GM12878 (cell line): Measurements from ENCODE around the gene TIE1. TPM values are rescaled to one million over a fixed set of nuclear protein-coding genes. Genes with fewer than 3 reads are reported as not detected.

Experiments used
- ATAC-seq: fragments of 200-7000 bp; cut with Tn5 transposase; 3 replicates; pipeline ENCODE4 v1.9.1; 2020; ENCODE audit warnings: mild to moderate bottlenecking, moderate library complexity
- BruUV-seq: library from RNA; stranded (reverse); fragments of 400-500 nt; replicated peaks from 2 replicates; lab custom pipeline; 2021; lab: Mats Ljungman, UMichigan
- CTCF ChIA-PET: fragments of 300-600 bp; sonication (Branson Sonifier 250); formaldehyde crosslinking; extraction: SDS; loops from one replicate; lab custom pipeline; 2021; ENCODE audit warnings: inconsistent platforms; lab: Yijun Ruan, JAX
- POLR2A ChIA-PET: fragments of 350-600 bp; formaldehyde crosslinking; extraction: SDS; loops from one replicate; lab custom pipeline; 2021; ENCODE audit warnings: inconsistent platforms; lab: Charles Lee
- RAD21 ChIA-PET: fragments of 300-600 bp; sonication (Branson Sonifier 250); formaldehyde crosslinking; loops from one replicate; lab custom pipeline; 2023; ENCODE audit warnings: antibody characterized with exemption; ENCODE audit not compliant: unreplicated experiment; lab: Charles Lee
- SMC1A ChIA-PET: fragments of 300-600 bp; sonication (Branson Sonifier 250); formaldehyde crosslinking; loops from one replicate; lab custom pipeline; 2023; ENCODE audit not compliant: unreplicated experiment, uncharacterized antibody; lab: Charles Lee
- DNase-seq: peaks from one replicate; pipeline ENCODE4 v3.0.0-alpha.2; 2011; ENCODE audit warnings: low read depth, low spot score
- FAIRE-seq: peaks from 3 replicates; lab custom pipeline; 2011; peaks lifted over from hg19 to GRCh38; lab: Jason Lieb, UNC
- H2AFZ ChIP-seq: 2 replicates; pipeline ENCODE4 v1.6.0; 2011; ENCODE audit warnings: low read depth, low read length, control low read depth; ENCODE audit not compliant: control insufficient read depth
- H3K27ac ChIP-seq: 2 replicates; pipeline ENCODE4 v1.5.1; 2011; ENCODE audit warnings: control low read depth; ENCODE audit not compliant: control insufficient read depth, insufficient read depth
- H3K27me3 ChIP-seq, 2 experiments: replicated peaks in 1 of 2; 2 replicates each; pipeline versions ENCODE4 v1.6.0 to v1.6.1; 2011; ENCODE audit warnings: low read length in 1 of 2; ENCODE audit not compliant: control insufficient read depth in 2 of 2, insufficient read depth in 2 of 2
- H3K36me3 ChIP-seq, 2 experiments: 2 replicates each; pipeline ENCODE4 v1.5.1; 2011; ENCODE audit warnings: low read length in 1 of 2; ENCODE audit not compliant: control insufficient read depth in 2 of 2, insufficient read depth in 2 of 2
- H3K4me1 ChIP-seq: 2 replicates; pipeline ENCODE4 v1.6.1; 2011; ENCODE audit warnings: mild to moderate bottlenecking, low read length, moderate library complexity, mixed read lengths; ENCODE audit not compliant: control insufficient read depth, insufficient read depth
- H3K4me2 ChIP-seq: 2 replicates; pipeline ENCODE4 v1.6.0; 2011; ENCODE audit warnings: control low read depth; ENCODE audit not compliant: control insufficient read depth, insufficient read depth
- H3K4me3 ChIP-seq: fragments of 200-600 bp; sonication (generic); 2 replicates; pipeline ENCODE4 v1.5.1; 2016
- H3K79me2 ChIP-seq: 2 replicates; pipeline ENCODE4 v1.6.0; 2011; ENCODE audit warnings: low read length; ENCODE audit not compliant: control insufficient read depth, insufficient read depth
- H3K9ac ChIP-seq: 2 replicates; pipeline ENCODE4 v1.8.0; 2011; ENCODE audit warnings: low read length, control low read depth, mixed read lengths; ENCODE audit not compliant: control insufficient read depth, insufficient read depth
- H3K9me3 ChIP-seq: replicated peaks from 3 replicates; pipeline ENCODE4 v1.5.1; 2011; ENCODE audit warnings: mild to moderate bottlenecking, low read length; ENCODE audit not compliant: control insufficient read depth, insufficient read depth
- H4K20me1 ChIP-seq: 2 replicates; pipeline ENCODE4 v1.6.0; 2011; ENCODE audit not compliant: control insufficient read depth, insufficient read depth
- CREB1 ChIP-seq: IDR thresholded peaks from 2 replicates; pipeline ENCODE4 v1.6.1; 2012; ENCODE audit warnings: low read depth, mild to moderate bottlenecking, inconsistent platforms
- GABPA ChIP-seq: IDR thresholded peaks from 2 replicates; pipeline ENCODE4 v1.6.1; 2014; ENCODE audit warnings: antibody characterized with exemption, low read depth, mild to moderate bottlenecking, inconsistent platforms
- IKZF1 ChIP-seq: fragments of 450-650 bp; conservative IDR thresholded peaks from 2 replicates; pipeline ENCODE4 v1.6.1; 2017; ENCODE audit warnings: antibody characterized with exemption, mild to moderate bottlenecking
- KLF5 ChIP-seq: fragments of 450-650 bp; IDR thresholded peaks from 2 replicates; pipeline ENCODE4 v1.6.1; 2014; ENCODE audit warnings: mild to moderate bottlenecking; ENCODE audit not compliant: partially characterized antibody
- MYC ChIP-seq: IDR thresholded peaks from 2 replicates; pipeline ENCODE4 v1.6.1; 2011; ENCODE audit warnings: mild to moderate bottlenecking, low read length, moderate library complexity, inconsistent platforms; ENCODE audit not compliant: insufficient read depth, insufficient replicate concordance, insufficient read length, severe bottlenecking
- RUNX3 ChIP-seq: IDR thresholded peaks from 2 replicates; pipeline ENCODE4 v1.6.1; 2012; ENCODE audit warnings: low read length, inconsistent platforms
- TBL1XR1 ChIP-seq: IDR thresholded peaks from 2 replicates; pipeline ENCODE4 v1.6.1; 2012; ENCODE audit warnings: low read depth, low read length, improper control_type of control experiment
- ZNF592 ChIP-seq: fragments of 450-650 bp; IDR thresholded peaks from 2 replicates; pipeline ENCODE4 v1.6.1; 2017; ENCODE audit warnings: mild to moderate bottlenecking, moderate library complexity
- WGBS: methylation state at CpG from one replicate; pipeline ENCODE4 v1.1.6; 2016; ENCODE audit warnings: low lambda C conversion rate; ENCODE audit not compliant: insufficient replicate concordance, insufficient coverage; ENCODE audit errors: missing lambda C conversion rate; 5-methylcytosine and 5-hydroxymethylcytosine counted together
- in situ Hi-C: fragments of 300-500 bp; cut with MboI; formaldehyde crosslinking; loops from 9 replicates; pipeline ENCODE4 v1.14.3; 2018; ENCODE audit warnings: mixed read lengths
- intact Hi-C: fragments of 100-400 bp; cut with micrococcal nuclease; formaldehyde crosslinking; loops from one replicate; pipeline ENCODE4 v1.14.2; 2022; ENCODE audit not compliant: unreplicated experiment
- polyA plus RNA-seq, 11 experiments: library from polyadenylated mRNA; depleted of rRNA in 4 of 11; unstranded in 6 of 11; stranded (reverse) in 5 of 11; fragments of >200 nt; fragmentation: Nextera tagmentation in 4 of 11; fragmentation: Illumina TruSeq in 1 of 11; extraction: Ambion mirVana in 4 of 11; extraction: Trizol in 1 of 11; gene quantifications; 1 replicate in 1 of 11; 2 replicates in 10 of 11; pipeline versions ENCODE4 v1.2.1 to v1.2.3, GENCODE V29; 2011 to 2016; ENCODE audit warnings: inconsistent platforms in 2 of 11, missing spikeins in 2 of 11, low read depth in 1 of 11
- total RNA-seq, 4 experiments: library from RNA; depleted of rRNA in 3 of 4; stranded (reverse); fragments of >200 nt in 3 of 4; fragmentation: Illumina TruSeq in 1 of 4; extraction: Trizol in 1 of 4; gene quantifications; 2 replicates each; pipeline versions ENCODE4 v1.2.1 to v1.2.3, GENCODE V29; 2013 to 2021

The TIE1 gene
- total and polyA plus RNA-seq, 10 of the 15 experiments (the other 5 are each of a cell fraction or from before 2014, with no cell fraction given): 0.26 to 3.9 (median 1.3) TPM

GRCh38 chr1:43308635-43309404 lies 8.0 kb downstream of the TIE1 start:
- FAIRE-seq: no peak

GRCh38 chr1:43309405-43310025 lies 8.7 kb downstream of the TIE1 start:
- ChIA-PET POLR2A (no interaction called here), RAD21 (no interaction called here), CTCF (interaction anchor here (1.5 kb wide), 1 partner anchor 105 kb away, joined by 3 read pairs; no protein-coding TSS in a partner anchor), SMC1A (no interaction called here)
- H3K9ac ChIP-seq: no peak overlapping the region
- H3K27ac ChIP-seq: no peak overlapping the region
- intact Hi-C loops (no loop called here), in situ Hi-C loops (no loop called here)
- H3K4me3 ChIP-seq: no peak overlapping the region
- no peak overlapping the region for H3K4me2 ChIP-seq
- H3K9me3 ChIP-seq: no peaks in the 10 kb centered on the region
- no peaks in the 10 kb centered on the region for H3K36me3 ChIP-seq
- FAIRE-seq (no peak), ATAC-seq (no peak), DNase-seq (no peak)
- H3K27me3 ChIP-seq: no peaks in the 10 kb centered on the region
- BruUV-seq: no TSS peak
- H3K79me2 ChIP-seq: no peaks in the 10 kb centered on the region
- 50% methylated on average over 13 of the region's 13 CpGs for WGBS
- no peaks in the 10 kb centered on the region for H4K20me1 ChIP-seq
- H3K4me1 ChIP-seq: no peaks in the 10 kb centered on the region
- no peak overlapping the region for H2AFZ ChIP-seq
- no peak for TF ChIP-seq ZNF592
- TF ChIP-seq IKZF1: no peak
- no peak for TF ChIP-seq TBL1XR1

More at GRCh38 chr1:43308635-43309404, 8.0 kb downstream of the TIE1 start:
- no peak for ATAC-seq
- WGBS: 33% methylated on average over 19 of the region's 20 CpGs
- ChIA-PET SMC1A (interaction anchor here (1.3 kb wide), 1 partner anchor 11 kb away, joined by 4 read pairs; no protein-coding TSS in a partner anchor), POLR2A (no interaction called here), RAD21 (no interaction called here), CTCF (no interaction called here)
- no peaks in the 10 kb centered on the region for H3K79me2 ChIP-seq
- H3K9ac ChIP-seq: no peak overlapping the region
- H4K20me1 ChIP-seq: no peaks in the 10 kb centered on the region
- no peaks in the 10 kb centered on the region for H3K27me3 ChIP-seq
- H3K27ac ChIP-seq: no peak overlapping the region
- no peak overlapping the region for H3K4me3 ChIP-seq
- BruUV-seq: no TSS peak
- no peaks in the 10 kb centered on the region for H3K4me1 ChIP-seq
- H3K36me3 ChIP-seq: no peaks in the 10 kb centered on the region
- no peak overlapping the region for H2AFZ ChIP-seq
- no peak for DNase-seq
- H3K4me2 ChIP-seq: no peak overlapping the region
- in situ Hi-C loops (no loop called here), intact Hi-C loops (no loop called here)
- H3K9me3 ChIP-seq: no peaks in the 10 kb centered on the region
- no peak for TF ChIP-seq CREB1
- no peak for TF ChIP-seq KLF5
- TF ChIP-seq MYC: no peak
- TF ChIP-seq GABPA: no peak
- no peak for TF ChIP-seq RUNX3
